GM23338 (cell line): ENCODE results near the gene DLG2. TPM values are rescaled to one million over a fixed set of nuclear protein-coding genes. Genes with fewer than 3 reads are reported as not detected.

ENCODE experiments used
- ATAC-seq: fragments of 200-7000 bp; cut with Tn5 transposase; 3 replicates; pipeline ENCODE4 v1.9.1; 2020
- DNase-seq: peaks from one replicate; pipeline ENCODE4 v3.0.0-alpha.2; 2015; ENCODE audit warnings: low spot score
- H2AFZ ChIP-seq: fragments of 200-600 bp; sonication (generic); 2 replicates; pipeline ENCODE4 v1.8.0; 2016; ENCODE audit warnings: antibody characterized with exemption, mild to moderate bottlenecking, moderate library complexity
- H3F3A ChIP-seq: fragments of 200-600 bp; sonication (generic); replicated peaks from 2 replicates; pipeline ENCODE4 v1.8.0; 2017; ENCODE audit warnings: antibody characterized with exemption, mixed run types, low read depth
- H3K27ac ChIP-seq: fragments of 200-600 bp; sonication (generic); 2 replicates; pipeline ENCODE4 v1.6.1; 2016; ENCODE audit warnings: low read depth
- H3K27me3 ChIP-seq: fragments of 200-600 bp; sonication (generic); 2 replicates; pipeline ENCODE4 v1.8.0; 2016; ENCODE audit warnings: mild to moderate bottlenecking, mixed run types, moderate library complexity; ENCODE audit not compliant: insufficient read depth
- H3K36me3 ChIP-seq: fragments of 200-600 bp; sonication (generic); 2 replicates; pipeline ENCODE4 v1.8.0; 2016; ENCODE audit warnings: mild to moderate bottlenecking; ENCODE audit not compliant: insufficient read depth
- H3K4me1 ChIP-seq: fragments of 200-600 bp; sonication (generic); 2 replicates; pipeline ENCODE4 v1.8.0; 2016; ENCODE audit warnings: mild to moderate bottlenecking, moderate library complexity; ENCODE audit not compliant: insufficient read depth
- H3K4me2 ChIP-seq: fragments of 200-600 bp; sonication (generic); 2 replicates; pipeline ENCODE4 v1.7.1; 2017; ENCODE audit warnings: mixed run types
- H3K4me3 ChIP-seq: fragments of 200-600 bp; sonication (generic); 2 replicates; pipeline ENCODE4 v1.6.1; 2016; ENCODE audit warnings: mixed run types
- H3K79me2 ChIP-seq: fragments of 200-600 bp; sonication (generic); replicated peaks from 2 replicates; pipeline ENCODE4 v1.8.0; 2017; ENCODE audit warnings: mild to moderate bottlenecking; ENCODE audit not compliant: insufficient read depth
- H3K9me2 ChIP-seq: fragments of 200-600 bp; sonication (generic); 2 replicates; pipeline ENCODE4 v1.8.0; 2017; ENCODE audit not compliant: insufficient read depth
- H4K20me1 ChIP-seq: fragments of 200-600 bp; sonication (generic); replicated peaks from 2 replicates; pipeline ENCODE4 v1.8.0; 2017; ENCODE audit warnings: mild to moderate bottlenecking; ENCODE audit not compliant: insufficient read depth
- H3K27ac Mint-ChIP-seq: 2 replicates; pipeline ENCODE4 v1.8.0; 2020; ENCODE audit warnings: inconsistent platforms, mild to moderate bottlenecking, moderate library complexity, mixed read lengths
- H3K27me3 Mint-ChIP-seq: 3 replicates; pipeline ENCODE4 v1.8.0; 2022; ENCODE audit warnings: low read depth, mild to moderate bottlenecking, moderate library complexity, mixed read lengths, inconsistent platforms; ENCODE audit not compliant: insufficient read depth, poor library complexity
- H3K36me3 Mint-ChIP-seq: 3 replicates; pipeline ENCODE4 v1.8.0; 2021; ENCODE audit warnings: low read depth, mild to moderate bottlenecking, inconsistent platforms, moderate library complexity, mixed read lengths
- H3K4me1 Mint-ChIP-seq: 3 replicates; pipeline ENCODE4 v1.8.0; 2020; ENCODE audit warnings: mild to moderate bottlenecking, inconsistent platforms, mixed read lengths
- H3K4me3 Mint-ChIP-seq: 3 replicates; pipeline ENCODE4 v1.8.0; 2021; ENCODE audit warnings: moderate library complexity, mild to moderate bottlenecking, inconsistent platforms, mixed read lengths
- H3K9me3 Mint-ChIP-seq: 3 replicates; pipeline ENCODE4 v1.8.0; 2020; ENCODE audit warnings: moderate library complexity, mild to moderate bottlenecking, inconsistent platforms, mixed read lengths
- CREB1 ChIP-seq: fragments of 250-450 bp; sonication (Bioruptor Pico); IDR thresholded peaks from 2 replicates; pipeline ENCODE4 v1.5.0; 2020; ENCODE audit warnings: low read depth, mild to moderate bottlenecking, moderate library complexity
- CTCF ChIP-seq, 2 experiments: fragments of 200-600 bp in 1 of 2; sonication (generic) in 1 of 2; conservative IDR thresholded peaks; 2 replicates each; pipeline versions ENCODE4 v1.5.1 to v1.6.1; 2016 to 2017; ENCODE audit warnings: antibody characterized with exemption in 2 of 2, low read depth in 2 of 2, mild to moderate bottlenecking in 2 of 2, moderate library complexity in 1 of 2
- ETS1 ChIP-seq: IDR thresholded peaks from 2 replicates; pipeline ENCODE4 v1.6.1; 2016; ENCODE audit warnings: antibody characterized with exemption
- EZH2 ChIP-seq: fragments of 200-600 bp; sonication (generic); IDR thresholded peaks from one replicate; pipeline ENCODE4 v1.8.0; 2017; ENCODE audit warnings: antibody characterized with exemption, mild to moderate bottlenecking, low read depth; ENCODE audit not compliant: unreplicated experiment
- EZH2phosphoT487 ChIP-seq: fragments of 200-600 bp; sonication (generic); IDR thresholded peaks from one replicate; pipeline ENCODE4 v1.8.1; 2018; ENCODE audit warnings: antibody characterized with exemption; ENCODE audit not compliant: unreplicated experiment
- JUNB ChIP-seq: IDR thresholded peaks from one replicate; pipeline ENCODE4 v1.6.1; 2016; ENCODE audit warnings: antibody characterized with exemption; ENCODE audit not compliant: unreplicated experiment
- NANOG ChIP-seq: IDR thresholded peaks from 2 replicates; pipeline ENCODE4 v1.6.1; 2016; ENCODE audit warnings: antibody characterized with exemption, borderline replicate concordance
- POLR2AphosphoS5 ChIP-seq: IDR thresholded peaks from 2 replicates; pipeline ENCODE4 v1.6.1; 2016; ENCODE audit warnings: antibody characterized with exemption, low read depth
- REST ChIP-seq: IDR thresholded peaks from one replicate; pipeline ENCODE4 v1.6.1; 2018; ENCODE audit warnings: antibody characterized with exemption; ENCODE audit not compliant: unreplicated experiment
- STAT1 ChIP-seq: IDR thresholded peaks from one replicate; pipeline ENCODE4 v1.6.1; 2016; ENCODE audit warnings: antibody characterized with exemption; ENCODE audit not compliant: unreplicated experiment
- ZNF114 ChIP-seq: fragments of 250-450 bp; sonication (Bioruptor Pico); IDR thresholded peaks from 2 replicates; pipeline ENCODE4 v1.5.0; 2020; ENCODE audit warnings: mild to moderate bottlenecking, moderate library complexity
- ZNF331 ChIP-seq: fragments of 250-450 bp; sonication (Bioruptor Pico); IDR thresholded peaks from 2 replicates; pipeline ENCODE4 v1.5.0; 2020; ENCODE audit warnings: low read depth, mild to moderate bottlenecking, moderate library complexity
- ZNF462 ChIP-seq: fragments of 250-450 bp; sonication (Bioruptor Pico); IDR thresholded peaks from 2 replicates; pipeline ENCODE4 v1.5.0; 2020; ENCODE audit warnings: mild to moderate bottlenecking, moderate library complexity
- polyA plus RNA-seq: library from polyadenylated mRNA; unstranded; fragments of >200 nt; fragmentation: Nextera tagmentation; extraction: Ambion mirVana; gene quantifications from 2 replicates; pipeline ENCODE4 v1.2.1, GENCODE V29; 2016
- total RNA-seq: library from RNA; depleted of rRNA; stranded (reverse); fragments of >200 nt; shearing (Covaris generic); gene quantifications from 2 replicates; pipeline ENCODE4 v1.2.3, GENCODE V29; 2014

The DLG2 gene
- total and polyA plus RNA-seq, 2 experiments from 2014 or later, result 19.8 to 21.5 TPM

GRCh38 chr11:83438438-83438837 is 2188.7 kb downstream of the DLG2 start:
- no peak overlapping the region for H3K27ac Mint-ChIP-seq
- TF ChIP-seq ETS1, result no peak
- TF ChIP-seq JUNB, result no peak
- no peak for TF ChIP-seq CREB1 (CRISPR knock-in tag)
- no peak for TF ChIP-seq REST
- no peak for TF ChIP-seq ZNF114 (CRISPR knock-in tag)
- no peak for TF ChIP-seq ZNF331 (CRISPR knock-in tag)
- no peak for TF ChIP-seq EZH2phosphoT487
- no peak for TF ChIP-seq STAT1
- no peak for TF ChIP-seq ZNF462
- no peak for TF ChIP-seq EZH2
- no peak for TF ChIP-seq NANOG
- no peak for TF ChIP-seq CTCF (conservative IDR thresholded peaks at IDR 0.05; ENCODE audit: low read depth in 2 of 2)
- no peak for TF ChIP-seq POLR2AphosphoS5
- peaks cover 7% of the 10 kb centered on the region for H3K27me3 Mint-ChIP-seq

More at GRCh38 chr11:83438438-83438837, 2188.7 kb downstream of the DLG2 start:
- ATAC-seq, result no peak
- H3K36me3 ChIP-seq, result no peaks in the 10 kb centered on the region
- no peak overlapping the region for H3K27ac ChIP-seq
- H2AFZ ChIP-seq, result no peak overlapping the region
- Mint-ChIP-seq H3K36me3 (no peaks in the 10 kb centered on the region), H3K9me3 (no peaks in the 10 kb centered on the region), H3K4me1 (peaks cover 8% of the 10 kb centered on the region), H3K4me3 (no peak overlapping the region)
- no peak overlapping the region for H3K4me2 ChIP-seq
- H3K4me1 ChIP-seq, result peaks cover 12% of the 10 kb centered on the region; the same call in 1 of the 2 replicates
- H3K27me3 ChIP-seq, result no peaks in the 10 kb centered on the region
- no peak for DNase-seq
- H3F3A ChIP-seq, result no peaks in the 10 kb centered on the region
- H3K79me2 ChIP-seq, result no peaks in the 10 kb centered on the region
- H3K4me3 ChIP-seq, result no peak overlapping the region
- H4K20me1 ChIP-seq, result no peaks in the 10 kb centered on the region
- H3K9me2 ChIP-seq, result no peaks in the 10 kb centered on the region
